Islet of Langerhans (tissue), 1 donor: ENCODE results near the gene PCNX3.

Source experiments
- FAIRE-seq: peaks from one replicate; lab custom pipeline; 2011; peaks lifted over from hg19 to GRCh38; lab: Jason Lieb, UNC

Gene PCNX3

GRCh38 chr11:65599216-65599954 is 16.2 kb upstream of the PCNX3 start:
- no peak for FAIRE-seq

DNA sequence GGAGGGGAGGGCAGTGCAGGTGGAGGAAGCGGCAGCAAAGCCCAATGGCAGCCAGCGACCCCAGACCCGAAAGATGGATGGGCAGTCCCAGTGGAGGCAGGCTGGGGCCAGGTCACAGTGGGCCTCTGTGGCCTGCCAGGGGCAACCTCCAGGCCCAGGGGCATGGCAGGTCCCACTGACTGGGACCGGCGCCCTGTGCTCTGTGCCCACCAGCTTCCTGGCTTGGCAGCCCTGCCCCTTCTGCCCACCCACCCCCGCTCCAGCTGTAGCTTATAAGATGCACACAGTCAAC is 15.7 kb upstream of the PCNX3 start:
- no peak for FAIRE-seq

- FAIRE-seq, result no peak
These were observed 11.3 kb upstream of the PCNX3 start for GRCh38 chr11:65604258-65604657.

DNA sequence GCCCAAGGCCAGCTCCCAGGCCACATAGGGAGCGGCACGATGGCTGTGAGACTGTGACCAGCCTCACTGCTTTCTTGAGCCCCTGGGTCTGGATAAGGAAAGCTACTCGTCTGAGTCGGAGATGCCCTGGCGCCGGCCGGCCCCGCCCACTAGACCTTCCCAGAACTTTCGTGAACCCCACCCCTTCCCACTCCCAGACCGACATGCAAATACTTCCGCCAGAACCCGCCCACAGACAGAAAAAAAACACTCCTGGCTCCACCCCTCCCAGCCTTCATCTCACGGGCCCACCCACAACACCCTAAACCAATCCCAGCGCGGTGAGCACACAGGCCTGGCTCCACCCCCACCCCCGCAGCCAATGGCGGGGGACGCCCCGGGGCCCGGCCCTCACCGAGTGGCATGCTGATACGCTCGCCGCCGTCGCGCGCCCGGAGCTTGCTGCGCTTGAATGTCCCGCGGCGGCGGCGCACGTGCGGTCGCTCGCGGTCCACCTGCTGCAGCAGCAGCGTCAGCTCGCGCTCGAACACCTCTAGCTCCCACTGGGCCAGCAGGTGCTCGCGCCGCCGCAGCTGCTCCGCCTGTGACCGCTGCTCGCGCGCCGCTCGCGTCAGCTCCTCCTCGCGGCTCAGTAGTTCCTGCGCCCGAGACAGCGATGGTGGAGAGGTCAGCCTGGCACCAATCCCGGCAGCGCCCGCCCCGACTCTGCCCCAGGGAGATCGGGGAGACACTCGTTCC is 8.5 kb upstream of the PCNX3 start:
- no peak for FAIRE-seq

- FAIRE-seq, result no peak
These were observed 7.8 kb upstream of the PCNX3 start for GRCh38 chr11:65607614-65608426.

- FAIRE-seq, result no peak
These were observed 6.3 kb upstream of the PCNX3 start for GRCh38 chr11:65609229-65609628.

DNA sequence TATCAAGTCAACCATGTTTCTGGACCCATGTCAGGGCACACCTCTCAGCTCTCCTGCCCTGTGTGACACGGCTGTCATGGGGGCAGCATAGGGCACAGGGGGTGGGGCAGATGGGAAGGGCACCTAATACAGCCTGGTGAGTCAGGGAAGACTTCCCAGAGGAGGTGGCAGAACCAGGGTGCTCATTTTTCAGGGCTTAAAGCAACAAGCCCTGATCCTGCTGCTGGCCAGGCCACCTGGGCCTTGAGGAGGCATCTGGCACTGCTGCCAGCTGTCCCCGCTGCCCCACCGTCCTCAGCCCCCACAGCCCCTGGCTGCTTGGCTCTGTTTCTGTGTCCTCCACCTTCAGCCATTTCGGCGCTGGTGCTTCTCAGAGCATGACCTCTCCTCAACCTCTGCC is 5.9 kb upstream of the PCNX3 start:
- FAIRE-seq, result no peak

GRCh38 chr11:65610404-65610803 is 5.2 kb upstream of the PCNX3 start:
- FAIRE-seq, result no peak

GRCh38 chr11:65611028-65611757 is 4.4 kb upstream of the PCNX3 start:
- FAIRE-seq, result no peak

GRCh38 chr11:65611758-65612603 is 3.6 kb upstream of the PCNX3 start:
- FAIRE-seq, result no peak

DNA sequence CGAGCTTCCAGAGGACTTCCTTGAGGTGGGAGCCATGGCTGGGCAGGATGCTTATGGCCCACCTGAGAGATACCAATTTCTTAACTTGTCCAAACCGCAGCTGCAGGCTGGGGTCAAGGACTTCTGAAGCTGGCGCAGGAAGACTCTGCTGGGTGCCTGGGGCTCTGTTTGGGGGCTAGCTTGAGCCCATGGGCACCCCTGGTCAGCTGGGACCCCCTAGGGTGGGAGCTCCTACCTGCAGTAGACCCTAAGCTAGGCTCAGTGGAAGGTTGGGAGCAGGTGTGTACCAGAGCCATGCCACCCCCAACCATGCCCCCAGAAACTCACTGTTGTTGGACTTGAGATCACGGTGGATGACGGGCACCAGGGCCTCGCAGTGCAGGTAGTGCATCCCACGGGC is 2.9 kb upstream of the PCNX3 start:
- FAIRE-seq, result no peak

DNA sequence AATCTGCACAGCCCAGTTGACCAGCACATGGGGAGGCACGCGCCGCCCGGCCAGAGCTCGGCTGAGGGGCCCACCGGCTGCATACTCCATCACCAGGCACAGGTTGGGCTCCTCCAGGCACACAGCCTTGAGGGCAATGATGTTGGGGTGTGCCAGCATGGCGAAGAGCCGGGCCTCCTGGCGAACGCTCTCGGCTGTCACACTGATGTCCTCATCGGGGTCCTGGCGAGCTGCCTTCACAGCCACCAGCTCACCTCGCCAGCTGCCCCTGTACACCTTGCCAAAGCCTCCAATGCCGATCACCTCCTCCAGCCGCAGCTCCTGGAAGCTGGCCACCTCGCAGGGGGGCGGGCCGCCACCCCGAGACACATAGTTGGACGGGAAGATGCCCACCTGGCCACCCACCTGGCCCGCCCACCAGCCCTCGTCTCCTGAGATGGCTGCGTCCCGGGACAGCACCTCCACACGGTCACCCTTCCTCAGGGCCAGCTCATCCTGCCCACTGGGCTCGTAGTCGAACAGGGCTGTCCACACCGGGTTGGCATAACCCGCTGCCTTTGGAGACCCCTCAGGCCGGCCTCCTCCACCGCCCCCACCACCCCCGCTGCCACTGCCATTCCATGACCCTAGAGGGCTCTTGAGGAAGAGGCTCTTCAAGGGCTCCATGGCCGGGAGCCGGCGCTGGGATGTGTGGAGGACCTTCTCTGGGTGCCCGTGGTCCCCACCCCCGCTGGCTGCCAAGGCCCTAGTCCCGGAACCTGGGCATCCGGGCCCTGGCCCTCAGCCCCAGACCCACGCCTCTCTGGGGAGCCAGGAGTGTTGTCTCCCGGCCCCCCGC is 2.3 kb upstream of the PCNX3 start:
- no peak for FAIRE-seq

DNA sequence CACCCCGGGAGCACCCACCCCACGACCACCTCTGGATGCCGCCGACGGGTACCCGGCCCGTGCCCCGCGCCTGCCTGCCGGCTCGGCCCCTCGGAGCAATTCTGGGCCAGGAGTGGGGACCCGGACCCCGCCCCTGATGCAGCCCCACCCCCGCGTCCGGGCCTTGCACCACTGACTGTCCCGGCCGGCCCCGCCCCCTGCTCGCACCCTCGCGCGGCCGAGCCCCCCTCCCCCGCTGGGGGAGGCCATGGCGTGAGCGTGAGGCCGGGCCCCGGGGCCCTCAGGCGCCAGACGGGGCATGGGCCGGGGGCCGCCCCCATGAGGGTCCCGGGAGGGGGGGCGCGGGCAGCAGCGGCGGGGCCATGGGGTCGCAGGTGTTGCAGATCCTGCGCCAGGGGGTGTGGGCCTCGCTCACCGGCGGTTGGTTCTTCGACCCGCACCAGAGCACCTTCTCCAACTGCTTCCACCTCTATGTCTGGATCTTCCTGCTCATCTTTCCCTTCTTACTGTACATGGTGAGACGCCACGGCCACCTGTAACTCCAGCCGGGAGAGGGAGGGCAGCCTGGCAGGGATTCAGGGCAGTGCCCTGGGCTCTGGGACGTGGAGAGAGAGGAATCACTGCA is 486 bp downstream of the PCNX3 start:
- FAIRE-seq, result no peak

DNA sequence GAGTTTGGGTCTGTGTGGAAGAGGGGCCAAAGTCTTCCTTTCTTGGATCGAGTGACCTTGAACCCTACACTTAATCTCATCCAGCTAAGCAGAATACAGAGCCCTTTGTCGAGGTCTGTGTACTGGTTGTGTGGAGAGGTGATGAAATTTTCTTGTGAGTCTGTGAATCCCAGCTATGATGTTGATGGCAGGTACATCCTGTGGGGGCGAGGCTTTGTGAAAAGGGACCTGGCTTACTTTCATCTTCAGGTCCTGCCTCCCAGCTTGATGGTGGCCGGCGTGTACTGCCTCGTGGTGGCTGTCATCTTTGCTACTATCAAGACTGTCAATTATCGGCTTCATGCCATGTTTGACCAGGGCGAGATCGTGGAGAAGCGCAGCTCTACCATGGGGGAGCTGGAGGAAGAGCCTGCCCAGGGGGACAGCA is 1.0 kb downstream of the PCNX3 start:
- no peak for FAIRE-seq

DNA sequence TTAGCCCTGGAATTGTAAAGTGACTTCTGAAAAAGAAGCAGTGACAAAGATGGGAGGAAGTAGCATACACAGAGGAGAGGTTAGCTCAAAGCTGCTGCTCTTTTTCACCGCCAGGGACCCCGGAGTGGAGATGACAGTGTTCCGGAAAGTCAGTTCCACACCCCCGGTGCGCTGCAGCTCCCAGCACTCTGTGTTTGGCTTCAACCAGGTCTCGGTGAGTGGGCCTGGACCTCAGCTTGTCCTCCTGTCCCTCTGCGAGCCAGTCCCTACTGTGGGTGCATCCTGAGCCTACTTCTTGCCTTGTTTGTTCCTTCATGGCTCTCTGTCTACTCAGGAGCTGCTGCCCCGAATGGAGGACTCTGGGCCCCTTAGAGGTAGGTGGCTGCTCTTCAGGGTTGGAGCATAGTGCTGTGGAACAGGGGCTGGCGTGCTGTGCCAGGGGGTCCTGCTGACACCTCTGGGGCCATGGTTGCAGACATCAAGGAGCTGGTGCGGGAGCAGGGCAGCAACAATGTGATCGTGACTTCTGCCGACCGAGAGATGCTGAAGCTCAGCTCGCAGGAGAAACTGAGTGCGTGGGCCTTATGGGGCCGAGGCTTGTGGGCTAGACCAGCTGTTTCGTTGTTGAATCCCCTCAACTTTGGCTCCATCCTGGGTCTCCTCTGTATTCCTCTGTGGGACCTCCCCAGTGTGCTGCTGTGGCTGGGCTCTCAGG is 1.7 kb downstream of the PCNX3 start:
- no peak for FAIRE-seq

GRCh38 chr11:65617990-65618751 is 2.6 kb downstream of the PCNX3 start:
- FAIRE-seq, result no peak

DNA sequence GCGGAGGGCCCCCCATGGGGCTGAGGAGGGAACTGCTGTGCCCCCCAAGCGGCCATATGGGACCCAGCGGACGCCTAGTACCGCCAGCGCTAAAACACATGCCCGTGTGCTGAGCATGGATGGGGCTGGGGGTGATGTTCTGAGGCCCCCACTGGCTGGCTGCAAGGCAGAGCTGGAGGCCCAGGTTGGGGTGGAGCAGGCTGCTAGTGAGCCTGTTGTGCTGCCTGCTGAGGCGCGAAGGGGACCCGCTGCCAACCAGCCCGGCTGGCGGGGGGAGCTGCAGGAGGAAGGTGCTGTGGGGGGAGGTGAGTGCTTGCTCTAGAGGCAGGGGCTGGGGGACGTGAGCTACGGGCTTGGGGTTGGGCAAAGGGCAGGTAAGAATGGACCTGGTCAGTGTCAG is 3.2 kb downstream of the PCNX3 start:
- no peak for FAIRE-seq

DNA sequence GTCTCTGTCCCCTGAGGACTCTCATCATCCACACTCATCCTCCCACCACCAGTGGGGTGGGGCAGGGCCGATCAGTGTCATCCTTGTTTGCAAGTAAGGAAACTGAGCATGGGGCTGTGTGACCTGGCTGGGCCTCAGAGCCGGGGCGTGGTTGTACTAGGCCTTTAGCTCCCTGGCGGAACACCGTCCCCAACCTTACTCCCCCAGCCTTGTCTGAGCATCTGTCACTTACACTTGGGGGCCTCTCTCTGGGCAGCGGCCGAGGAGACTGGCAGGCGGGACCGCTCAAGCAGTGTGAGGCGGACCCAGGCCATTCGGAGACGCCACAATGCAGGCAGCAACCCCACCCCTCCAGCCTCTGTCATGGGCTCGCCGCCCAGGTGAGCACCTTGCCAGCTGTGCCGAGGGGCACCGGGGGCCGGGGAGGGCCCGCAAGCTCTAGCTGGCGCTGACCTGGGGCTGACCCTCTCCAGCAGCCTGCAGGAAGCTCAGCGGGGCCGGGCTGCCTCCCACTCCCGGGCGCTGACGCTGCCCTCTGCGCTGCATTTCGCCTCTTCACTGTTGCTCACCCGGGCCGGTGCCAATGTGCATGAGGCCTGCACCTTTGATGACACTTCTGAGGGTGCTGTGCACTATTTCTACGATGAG is 3.8 kb downstream of the PCNX3 start:
- FAIRE-seq, result no peak
